Hindlimb muscle (tissue), 1 donor: ENCODE data around the gene PSG3. TPM values are rescaled to one million over a fixed set of nuclear protein-coding genes. Genes with fewer than 3 reads are reported as not detected.
"Not testable (repeated sequence)": the region's sequence is repeated elsewhere in the genome, so short reads cannot be mapped to it uniquely, and the experiment has no call there.

ENCODE experiments used
- DNase-seq: peaks from one replicate; pipeline ENCODE4 v3.0.0-alpha.2; 2013
- polyA plus RNA-seq: library from polyadenylated mRNA; unstranded; fragments of 120-200 nt; gene quantifications from one replicate; pipeline ENCODE4 v1.2.1, GENCODE V29; 2013; ENCODE audit not compliant: insufficient read length

PSG3 gene
- polyA plus RNA-seq, 1 donor, result not detected

DNA sequence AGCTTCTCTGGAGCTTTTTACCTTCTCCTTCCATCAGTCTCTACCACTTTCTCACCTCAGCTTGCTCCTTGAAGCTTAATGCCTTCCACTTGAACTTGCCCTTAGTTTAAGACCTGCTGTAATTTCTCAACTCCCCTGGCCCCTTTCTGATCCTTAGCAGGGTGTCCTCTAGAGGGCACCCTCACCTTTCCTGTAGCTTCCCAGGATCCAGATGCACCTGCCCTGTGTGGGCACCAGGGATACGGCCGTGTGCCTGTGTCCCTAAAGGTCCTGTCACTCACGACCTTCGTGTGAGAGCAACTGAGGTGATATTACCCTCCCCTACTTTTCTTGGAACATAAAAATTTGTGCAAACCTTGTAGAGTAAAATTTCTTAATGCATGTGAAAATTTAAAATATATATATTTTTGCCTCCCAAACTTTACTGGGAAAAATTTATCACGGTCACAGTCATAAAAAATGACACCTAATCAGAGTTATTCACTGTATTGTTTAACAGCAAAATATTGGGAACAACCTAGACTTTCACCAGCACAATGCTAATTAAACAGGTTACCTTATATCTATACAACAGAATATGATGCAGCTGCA, 46.4 kb downstream of the PSG3 start:
- DNase-seq, result no peak

DNA sequence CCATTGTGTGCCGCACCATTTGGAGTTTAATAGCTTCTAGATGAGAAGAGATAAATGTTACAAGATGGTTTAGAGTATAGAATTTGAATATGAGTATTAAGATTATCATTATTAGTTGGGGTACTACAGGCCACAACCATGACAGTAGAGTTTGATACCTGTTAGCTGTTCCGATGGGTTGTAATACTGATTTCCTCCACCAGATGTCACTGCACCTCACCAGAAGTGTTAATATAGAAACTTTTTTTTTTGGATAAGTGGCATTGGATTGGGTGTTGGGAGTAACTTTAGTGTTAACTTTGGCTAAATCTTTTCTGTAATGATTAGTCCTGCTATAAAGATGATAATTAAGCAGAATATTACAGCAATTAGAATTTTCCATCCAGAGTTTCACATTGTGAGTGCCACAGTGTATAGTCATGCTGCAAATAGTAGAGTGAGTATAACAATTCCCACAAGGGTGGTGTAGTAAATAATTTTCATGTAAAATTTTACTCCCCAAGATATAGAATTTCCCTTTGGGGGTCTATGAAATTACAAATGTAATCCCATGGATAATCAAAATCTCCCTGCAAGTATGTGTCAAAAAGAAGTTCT, 56.3 kb downstream of the PSG3 start:
- DNase-seq, result no peak

DNA sequence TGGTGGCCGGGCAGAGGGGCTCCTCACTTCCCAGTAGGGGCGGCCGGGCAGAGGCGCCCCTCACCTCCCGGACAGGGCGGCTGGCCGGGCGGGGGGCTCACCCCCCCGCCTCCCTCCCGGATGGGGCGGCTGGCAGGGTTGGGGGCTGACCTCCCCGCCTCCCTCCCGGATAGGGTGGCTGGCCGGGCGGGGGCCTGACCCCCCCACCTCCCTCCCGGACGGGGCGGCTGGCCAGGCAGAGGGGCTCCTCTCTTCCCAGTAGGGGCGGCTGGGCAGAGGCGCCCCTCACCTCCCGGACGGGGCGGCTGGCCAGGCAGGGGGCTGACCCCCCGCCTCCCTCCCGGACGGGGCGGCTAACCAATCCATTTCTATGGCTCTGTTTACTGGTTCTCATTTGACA, 64.0 kb downstream of the PSG3 start:
- DNase-seq, result not testable (repeated sequence)

DNA sequence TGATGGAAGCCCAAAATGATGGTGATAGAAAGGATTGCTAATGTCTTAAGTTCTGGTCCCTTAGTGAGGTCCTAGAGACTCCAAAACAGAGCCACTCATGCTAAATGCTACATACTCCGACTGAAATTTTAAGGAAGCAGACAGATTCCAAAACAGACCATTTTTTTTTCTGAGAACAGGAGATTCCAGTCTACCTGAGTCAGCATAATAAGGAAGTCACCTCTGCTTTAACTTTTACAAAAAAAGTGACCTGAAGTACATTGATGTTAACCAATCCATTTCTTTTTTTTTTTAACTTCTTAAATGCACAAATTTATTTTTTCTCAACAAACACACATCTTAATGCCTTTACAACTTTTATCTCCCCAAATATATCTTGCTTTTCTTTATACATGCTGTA, 65.7 kb downstream of the PSG3 start:
- not testable (repeated sequence) for DNase-seq

Other genes with a start within 250 kb of the PSG3 start
- gene CEACAM1, start 212.0 kb downstream of the PSG3 start, polyA plus RNA-seq, result 2.1 TPM
- 0.09 TPM for gene CEACAM8, start 145.6 kb downstream of the PSG3 start, polyA plus RNA-seq
- gene PSG8, start 25.2 kb upstream of the PSG3 start, polyA plus RNA-seq, result not detected
- not detected for gene PSG1, start 139.2 kb upstream of the PSG3 start, polyA plus RNA-seq
- gene PSG6, start 177.4 kb upstream of the PSG3 start, polyA plus RNA-seq, result not detected
- gene PSG7, start 196.7 kb upstream of the PSG3 start, polyA plus RNA-seq, result not detected